Measurements from ENCODE around the gene NOSIP. TPM values are rescaled to one million over a fixed set of nuclear protein-coding genes. Genes with fewer than 3 reads are reported as not detected.
"Not testable (repeated sequence)": the region's sequence is repeated elsewhere in the genome, so short reads cannot be mapped to it uniquely, and the experiment has no call there.

NOSIP gene, protein sequence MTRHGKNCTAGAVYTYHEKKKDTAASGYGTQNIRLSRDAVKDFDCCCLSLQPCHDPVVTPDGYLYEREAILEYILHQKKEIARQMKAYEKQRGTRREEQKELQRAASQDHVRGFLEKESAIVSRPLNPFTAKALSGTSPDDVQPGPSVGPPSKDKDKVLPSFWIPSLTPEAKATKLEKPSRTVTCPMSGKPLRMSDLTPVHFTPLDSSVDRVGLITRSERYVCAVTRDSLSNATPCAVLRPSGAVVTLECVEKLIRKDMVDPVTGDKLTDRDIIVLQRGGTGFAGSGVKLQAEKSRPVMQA
- polyA plus RNA-seq, result 10 to 100 TPM; 61.0 to 95.7 (median 77.8) TPM

DNA sequence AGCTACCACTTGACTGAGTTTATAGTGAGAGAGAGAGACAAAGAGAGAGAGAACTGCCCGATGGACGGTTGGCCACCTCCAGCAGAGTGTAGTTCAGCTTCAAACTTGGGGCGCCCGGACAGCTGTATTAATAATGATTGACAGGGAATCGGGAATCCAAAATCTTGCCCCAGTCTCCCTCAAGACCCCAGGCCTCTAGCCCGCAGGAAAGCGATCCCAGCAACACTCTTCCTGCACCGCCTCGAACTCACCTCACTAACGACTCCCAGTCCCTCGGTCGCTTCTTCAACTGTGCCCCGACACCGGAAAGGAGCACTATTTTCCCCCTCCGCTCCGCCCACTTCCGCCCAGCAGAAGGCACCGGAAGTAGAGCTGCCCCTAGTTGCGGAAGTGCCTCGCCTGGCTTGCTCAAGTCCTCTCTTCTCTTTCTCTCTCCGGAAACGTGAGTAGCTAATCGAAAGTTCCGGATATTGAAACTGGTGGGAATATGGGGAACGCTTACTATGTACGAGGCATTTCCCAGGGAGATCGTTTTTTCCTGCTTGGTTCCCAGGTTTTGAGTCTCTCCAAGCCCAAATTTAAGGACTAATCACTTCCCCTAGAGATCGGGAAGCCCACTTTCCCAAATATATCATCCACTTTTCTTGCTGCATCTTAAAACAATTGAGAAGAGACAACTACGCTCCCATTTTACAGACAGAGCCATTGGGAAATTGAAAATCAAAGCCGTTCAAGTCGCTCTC is at the start of gene NOSIP:
Gene NOSIP, minus strand, starts transcription at position 293 of the 743 bp plus-strand sequence. CDS start 19,865 bp downstream, outside the sequence.
- 2% methylated on average over 31 of the region's 31 CpGs for WGBS, 3 donors

DNA sequence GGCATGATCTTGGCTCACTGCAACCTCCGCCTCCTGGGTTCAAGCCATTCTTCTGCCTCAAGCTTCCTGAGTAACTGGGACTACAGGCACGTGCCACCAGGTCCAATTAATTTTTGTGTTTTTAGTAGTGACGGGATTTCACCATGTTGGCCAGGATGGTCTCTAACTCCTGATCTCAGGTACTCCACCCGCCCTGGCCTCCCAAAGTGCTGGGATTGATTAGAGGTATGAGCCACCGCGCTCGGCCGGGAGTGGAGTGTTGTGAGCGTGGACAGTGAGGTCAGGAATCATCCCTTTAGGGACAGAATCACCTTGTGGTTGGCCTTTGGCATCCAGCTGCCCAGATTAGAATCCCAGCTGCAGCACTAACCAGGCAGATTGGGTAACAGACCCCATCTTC is 49.3 kb upstream of the NOSIP start:
- WGBS, 3 donors, result 88 to 91% (median 88%) methylated on average over 9 of the region's 9 CpGs
- H3K27ac ChIP-seq (ENCODE audit: low read depth, low read length), result no peak overlapping the region

More for the DNA sequence above, at the start of gene NOSIP:
- H3K27ac ChIP-seq (ENCODE audit: low read depth, low read length), result no peak within 1 kb of the TSS

DNA sequence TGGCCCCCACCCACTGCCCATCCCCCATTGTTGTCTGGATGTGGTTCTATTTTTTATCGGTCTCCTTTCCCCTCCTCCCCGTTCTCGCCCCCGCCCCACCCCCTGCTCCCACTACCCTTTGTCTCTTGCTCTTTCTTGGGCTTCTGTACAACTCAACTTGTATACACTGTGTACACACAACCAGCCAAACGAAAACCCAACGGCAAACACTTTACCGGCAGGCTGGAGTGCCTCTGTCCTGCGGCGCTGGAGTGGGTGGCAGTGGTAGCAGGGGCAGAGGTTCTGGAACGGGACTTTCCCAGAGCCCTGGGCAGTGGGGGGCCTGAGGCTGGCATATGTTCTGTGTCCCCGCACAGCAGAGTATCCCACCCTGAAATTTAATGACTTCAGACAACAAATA is 45.9 kb upstream of the NOSIP start:
- no peak overlapping the region for H3K27ac ChIP-seq (ENCODE audit: low read depth, low read length)
- 69 to 90% (median 88%) methylated on average over 11 of the region's 11 CpGs for WGBS, 3 donors

DNA sequence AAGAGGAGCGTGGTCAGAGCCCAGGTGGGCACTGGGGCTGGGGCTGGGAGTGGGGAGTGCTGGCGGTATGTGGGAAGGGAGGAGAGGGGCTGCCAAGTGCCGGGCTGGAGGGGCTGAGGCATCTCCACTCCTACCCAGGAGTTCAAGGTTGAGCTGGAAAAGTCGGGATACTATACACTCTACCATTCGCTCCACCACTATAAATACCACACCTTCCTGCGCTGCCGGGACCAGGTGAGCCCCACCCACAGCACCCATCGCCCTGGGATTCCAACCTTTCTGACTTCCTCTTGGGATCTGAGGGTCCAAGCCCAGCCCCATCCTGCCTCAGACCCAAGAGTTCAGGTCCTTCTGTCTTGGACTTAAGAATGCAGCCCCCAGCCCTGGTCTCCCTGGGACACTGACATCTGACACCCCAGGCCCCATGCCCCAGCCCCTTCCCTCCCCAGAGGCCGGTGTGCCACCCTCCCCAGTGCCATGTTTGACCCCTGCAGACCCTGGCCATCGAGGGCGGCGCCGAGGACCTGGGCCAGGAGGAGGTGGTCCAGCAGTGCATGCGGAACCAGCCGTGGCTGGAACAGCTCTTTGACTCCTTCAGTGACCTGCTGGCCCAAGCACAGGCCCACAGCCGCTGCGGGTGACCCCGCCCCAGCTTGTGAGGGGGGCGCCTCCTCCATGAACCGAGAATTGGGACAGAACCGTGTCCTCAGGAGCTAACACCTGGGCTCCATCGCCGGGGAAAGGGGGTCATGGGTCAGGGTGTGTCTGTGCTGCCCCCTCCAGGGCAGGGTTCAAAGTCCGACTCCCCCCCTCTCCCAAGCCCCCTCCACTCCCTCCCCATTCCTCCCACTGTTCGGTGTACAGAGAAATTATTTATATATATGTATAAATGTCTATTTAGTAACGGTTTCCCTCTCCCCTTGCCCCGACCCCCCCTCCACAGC is 44.9 kb upstream of the NOSIP start:
- WGBS, 3 donors, result 79 to 86% (median 82%) methylated on average over 24 to 27 of the region's 27 CpGs
- no peak overlapping the region for H3K27ac ChIP-seq (ENCODE audit: low read depth, low read length)

DNA sequence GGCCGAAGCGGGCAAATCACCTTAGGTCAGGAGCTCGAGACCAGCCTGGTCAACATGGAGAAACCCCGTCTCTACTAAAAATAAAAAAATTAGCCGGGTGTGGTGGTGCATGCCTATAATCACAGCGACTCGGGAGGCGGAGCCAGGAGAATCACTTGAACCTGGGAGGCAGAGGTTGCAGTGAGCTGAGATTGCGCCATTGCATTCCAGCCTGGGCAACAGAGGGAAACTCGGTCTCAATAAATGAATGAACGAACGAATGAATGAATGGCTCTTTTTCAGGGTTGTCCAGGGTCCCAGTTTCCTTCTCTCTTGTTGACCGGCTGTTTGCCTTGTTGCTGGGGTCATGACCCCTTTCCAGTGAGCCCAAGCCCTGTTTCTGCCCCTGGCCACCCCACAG is 37.5 kb upstream of the NOSIP start:
- not testable (repeated sequence) for H3K27ac ChIP-seq (ENCODE audit: low read depth, low read length)
- WGBS, 3 donors, result 90 to 93% (median 92%) methylated on average over 13 of the region's 13 CpGs

DNA sequence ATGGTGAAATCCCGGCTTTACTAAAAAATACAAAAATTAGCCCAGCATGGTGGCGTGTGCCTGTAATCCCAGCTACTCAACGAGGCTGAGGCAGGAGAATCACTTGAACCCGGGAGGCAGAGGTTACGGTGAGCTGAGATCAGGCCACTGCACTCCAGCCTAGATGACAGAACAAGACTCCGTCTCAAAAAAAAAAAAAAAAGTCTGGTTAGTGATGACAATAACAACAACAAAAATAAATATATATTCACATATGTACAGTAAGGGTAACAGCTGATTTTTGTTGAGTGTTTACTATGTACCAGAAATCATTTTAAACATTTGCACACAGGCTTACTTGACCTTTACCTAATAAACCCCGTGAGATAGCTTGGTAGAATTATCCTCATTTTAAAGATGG is 36.6 kb upstream of the NOSIP start:
- H3K27ac ChIP-seq (ENCODE audit: low read depth, low read length), result no peak overlapping the region
- 91 to 93% (median 92%) methylated on average over 7 of the region's 7 CpGs for WGBS, 3 donors

DNA sequence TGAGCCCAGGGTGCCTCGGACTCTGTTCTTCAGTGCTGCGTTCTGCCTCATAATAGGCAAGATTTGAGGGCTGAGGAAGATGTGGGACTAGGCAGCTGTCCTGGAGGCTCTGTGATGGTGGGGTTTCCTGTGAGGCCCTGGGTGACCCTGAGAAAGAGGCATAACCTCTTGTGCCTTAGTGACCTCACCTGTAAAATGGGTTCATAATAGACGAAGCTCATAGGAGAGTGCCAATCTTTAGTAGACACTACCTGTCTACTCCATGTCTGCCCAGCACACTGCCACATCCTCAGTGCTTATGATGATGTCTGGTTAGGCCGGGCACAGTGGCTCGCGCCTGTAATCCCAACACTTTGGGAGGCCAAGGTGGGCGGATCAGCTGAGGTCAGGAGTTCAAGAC is 36.2 kb upstream of the NOSIP start:
- 98 to 99% (median 98%) methylated on average over 7 of the region's 7 CpGs for WGBS, 3 donors
- no peak overlapping the region for H3K27ac ChIP-seq (ENCODE audit: low read depth, low read length)

DNA sequence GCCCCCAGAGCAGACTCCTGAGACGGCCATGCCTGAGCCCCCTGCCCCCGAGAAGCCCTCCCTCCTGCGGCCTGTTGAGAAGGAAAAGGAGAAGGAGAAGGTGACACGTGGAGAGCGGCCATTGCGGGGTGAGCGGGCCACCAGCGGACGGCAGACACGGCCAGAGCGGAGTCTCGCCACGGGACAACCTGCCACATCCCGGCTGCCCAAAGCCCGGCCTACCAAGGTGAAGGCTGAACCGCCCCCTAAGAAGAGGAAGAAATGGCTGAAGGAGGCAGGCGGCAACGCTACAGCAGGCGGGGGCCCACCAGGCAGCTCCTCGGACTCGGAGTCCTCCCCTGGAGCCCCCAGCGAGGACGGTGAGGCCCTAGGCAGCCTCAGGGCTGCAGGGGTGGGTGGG is 35.5 kb upstream of the NOSIP start:
- WGBS, 3 donors, result 96 to 98% (median 96%) methylated on average over 22 to 23 of the region's 23 CpGs
- no peak overlapping the region for H3K27ac ChIP-seq (ENCODE audit: low read depth, low read length)

DNA sequence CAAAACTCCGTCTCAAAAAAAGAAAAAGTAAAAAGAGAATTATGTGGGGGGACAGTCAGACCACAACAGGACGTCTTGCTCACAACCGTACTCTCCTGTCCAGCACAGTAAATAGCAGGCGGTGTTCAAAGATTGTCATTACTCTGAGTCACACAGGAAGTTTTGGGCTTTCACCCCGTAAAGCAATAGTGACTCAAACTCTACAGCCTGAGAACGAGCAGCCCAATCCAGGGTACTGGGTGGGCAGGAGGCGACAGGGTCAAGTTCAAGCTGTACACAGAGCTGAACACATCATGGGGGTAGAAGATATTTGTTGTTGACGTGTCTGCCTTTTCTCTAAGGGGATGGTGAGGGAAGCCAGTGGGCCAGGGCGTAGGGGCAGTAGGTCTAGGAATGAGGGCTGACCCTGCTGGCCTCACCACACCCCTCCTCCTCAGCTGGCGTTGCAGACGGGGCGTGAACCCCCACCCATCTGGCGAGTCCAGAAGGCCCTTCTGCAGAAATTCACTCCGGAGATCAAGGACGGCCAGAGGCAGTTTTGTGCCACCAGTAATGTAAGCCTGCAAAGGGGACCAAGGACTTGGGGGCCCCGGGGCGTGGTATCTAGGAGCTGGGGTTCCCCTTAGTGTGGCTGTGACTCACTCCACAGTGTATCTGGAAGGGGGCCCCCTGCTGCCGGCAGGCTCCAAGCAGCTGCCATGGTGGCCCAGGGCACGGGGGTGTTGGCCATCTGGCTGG is 33.9 kb upstream of the NOSIP start:
- H3K27ac ChIP-seq (ENCODE audit: low read depth, low read length), result no peak overlapping the region
- 72 to 87% (median 72%) methylated on average over 19 of the region's 19 CpGs for WGBS, 3 donors

DNA sequence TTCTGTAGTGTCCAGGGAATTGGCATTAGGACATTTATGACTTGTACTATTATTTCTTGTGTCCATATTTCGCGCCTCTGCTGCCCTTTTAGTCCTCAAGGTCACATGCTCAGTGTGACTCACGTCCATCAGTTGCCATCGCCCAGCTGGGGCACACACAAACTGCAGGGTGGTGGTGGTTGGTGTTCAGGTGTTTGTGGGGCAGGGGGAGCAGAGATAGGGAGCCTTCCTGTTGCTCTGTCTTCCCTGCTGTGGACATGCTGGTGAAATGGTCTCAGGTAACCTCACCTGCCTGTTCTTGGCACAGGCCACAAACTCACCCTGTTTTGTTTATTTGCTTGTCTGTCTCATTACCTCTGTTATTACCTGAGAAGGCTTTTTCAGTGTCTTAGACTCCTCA is 33.0 kb upstream of the NOSIP start:
- 36 to 79% (median 75%) methylated on average over 4 of the region's 4 CpGs for WGBS, 3 donors
- H3K27ac ChIP-seq (ENCODE audit: low read depth, low read length), result no peak overlapping the region

DNA sequence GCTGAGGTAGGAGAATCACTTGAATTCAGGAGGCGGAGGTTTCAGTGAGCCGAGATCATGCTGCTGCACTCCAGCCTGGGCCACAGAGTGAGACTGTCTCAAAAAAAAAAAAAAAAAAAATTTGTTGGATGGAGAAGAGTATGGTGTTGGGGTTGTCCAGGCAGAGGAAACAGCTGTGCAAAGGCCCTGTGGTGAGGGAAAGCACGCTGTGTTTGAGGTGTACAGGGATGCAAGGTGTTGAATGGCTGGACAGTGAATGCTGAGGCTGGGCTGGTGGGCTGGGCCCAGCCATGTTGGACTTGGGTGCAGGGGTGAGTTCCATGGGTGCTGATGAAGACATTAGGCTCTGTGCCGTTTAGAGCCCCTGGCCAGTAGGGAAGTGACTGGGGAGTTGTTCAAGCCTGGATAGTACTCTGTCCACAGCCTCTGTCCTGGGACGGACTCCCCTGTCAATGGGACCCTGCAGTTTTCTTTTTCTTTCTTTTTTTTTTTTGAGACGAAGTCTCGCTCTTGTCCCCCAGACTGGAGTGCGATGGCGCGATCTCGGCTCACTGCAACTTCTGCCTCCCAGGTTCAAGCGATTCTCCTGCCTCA is 29.2 kb upstream of the NOSIP start:
- 95% methylated on average over 7 to 12 of the region's 12 CpGs for WGBS, 3 donors

DNA sequence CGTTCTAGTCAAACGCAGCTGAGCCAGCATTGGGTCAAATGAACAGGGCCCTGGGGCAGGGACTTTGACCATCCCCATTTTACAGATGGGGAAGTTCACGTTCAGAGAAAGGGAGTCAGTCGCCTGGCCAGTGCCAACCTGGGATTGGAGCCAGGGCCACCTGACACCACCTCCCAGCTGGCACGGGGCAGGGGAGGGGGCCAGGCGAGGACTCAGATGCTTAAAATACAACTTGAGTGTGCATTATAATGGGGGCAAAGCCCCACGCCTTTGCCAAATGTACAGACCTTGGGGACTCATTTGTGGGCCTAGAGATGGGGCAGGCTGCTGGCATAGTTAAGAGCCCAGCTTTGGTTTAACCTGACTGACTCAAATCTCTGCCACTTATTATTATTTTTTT is 25.2 kb upstream of the NOSIP start:
- 64 to 87% (median 83%) methylated on average over 7 of the region's 7 CpGs for WGBS, 3 donors
- H3K27ac ChIP-seq (ENCODE audit: low read depth, low read length), result no peak overlapping the region

More for the DNA sequence above, 29.2 kb upstream of the NOSIP start:
- no peak overlapping the region for H3K27ac ChIP-seq (ENCODE audit: low read depth, low read length)

DNA sequence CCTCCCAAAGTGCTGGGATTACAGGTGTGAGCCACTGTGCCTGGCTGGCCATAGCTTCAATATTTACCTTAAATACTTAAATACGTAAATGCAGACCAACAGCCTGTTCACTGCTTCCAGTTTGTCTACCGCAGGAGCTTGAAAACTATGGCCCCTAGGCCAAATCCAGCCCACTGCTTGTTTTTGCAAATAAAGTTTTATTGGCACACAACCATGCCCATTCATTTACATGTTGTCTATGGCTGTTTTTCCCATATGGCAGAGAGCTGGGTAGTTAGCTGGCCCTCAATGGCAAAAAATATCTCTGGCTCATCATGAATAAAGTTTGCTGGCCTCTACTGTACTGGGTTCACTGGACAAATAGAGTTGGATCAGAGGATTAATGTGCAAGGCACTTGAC is 22.4 kb upstream of the NOSIP start:
- no peak overlapping the region for H3K27ac ChIP-seq (ENCODE audit: low read depth, low read length)
- 94 to 100% (median 97%) methylated on average over 2 of the region's 2 CpGs for WGBS, 3 donors

DNA sequence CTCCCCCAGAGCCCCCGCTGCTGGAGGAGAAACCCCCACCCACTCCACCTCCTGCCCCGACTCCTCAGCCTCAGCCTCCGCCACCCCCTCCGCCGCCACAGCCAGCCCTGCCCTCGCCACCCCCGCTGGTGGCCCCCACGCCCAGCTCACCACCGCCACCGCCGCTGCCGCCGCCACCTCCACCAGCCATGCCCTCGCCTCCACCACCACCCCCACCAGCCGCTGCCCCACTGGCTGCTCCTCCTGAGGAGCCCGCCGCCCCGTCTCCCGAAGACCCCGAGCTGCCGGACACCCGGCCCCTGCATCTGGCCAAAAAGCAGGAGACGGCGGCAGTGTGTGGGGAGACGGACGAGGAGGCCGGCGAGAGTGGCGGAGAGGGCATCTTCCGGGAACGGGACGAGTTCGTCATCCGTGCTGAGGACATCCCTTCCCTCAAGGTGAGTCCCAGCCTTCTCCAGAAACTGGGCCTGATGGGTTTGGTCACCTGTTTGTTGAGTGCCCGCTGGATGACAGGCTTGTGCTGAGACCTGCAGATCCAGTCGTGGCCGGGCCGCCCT is 21.2 kb upstream of the NOSIP start:
- 92 to 97% (median 95%) methylated on average over 30 to 38 of the region's 38 CpGs for WGBS, 3 donors
- no peak overlapping the region for H3K27ac ChIP-seq (ENCODE audit: low read depth, low read length)

DNA sequence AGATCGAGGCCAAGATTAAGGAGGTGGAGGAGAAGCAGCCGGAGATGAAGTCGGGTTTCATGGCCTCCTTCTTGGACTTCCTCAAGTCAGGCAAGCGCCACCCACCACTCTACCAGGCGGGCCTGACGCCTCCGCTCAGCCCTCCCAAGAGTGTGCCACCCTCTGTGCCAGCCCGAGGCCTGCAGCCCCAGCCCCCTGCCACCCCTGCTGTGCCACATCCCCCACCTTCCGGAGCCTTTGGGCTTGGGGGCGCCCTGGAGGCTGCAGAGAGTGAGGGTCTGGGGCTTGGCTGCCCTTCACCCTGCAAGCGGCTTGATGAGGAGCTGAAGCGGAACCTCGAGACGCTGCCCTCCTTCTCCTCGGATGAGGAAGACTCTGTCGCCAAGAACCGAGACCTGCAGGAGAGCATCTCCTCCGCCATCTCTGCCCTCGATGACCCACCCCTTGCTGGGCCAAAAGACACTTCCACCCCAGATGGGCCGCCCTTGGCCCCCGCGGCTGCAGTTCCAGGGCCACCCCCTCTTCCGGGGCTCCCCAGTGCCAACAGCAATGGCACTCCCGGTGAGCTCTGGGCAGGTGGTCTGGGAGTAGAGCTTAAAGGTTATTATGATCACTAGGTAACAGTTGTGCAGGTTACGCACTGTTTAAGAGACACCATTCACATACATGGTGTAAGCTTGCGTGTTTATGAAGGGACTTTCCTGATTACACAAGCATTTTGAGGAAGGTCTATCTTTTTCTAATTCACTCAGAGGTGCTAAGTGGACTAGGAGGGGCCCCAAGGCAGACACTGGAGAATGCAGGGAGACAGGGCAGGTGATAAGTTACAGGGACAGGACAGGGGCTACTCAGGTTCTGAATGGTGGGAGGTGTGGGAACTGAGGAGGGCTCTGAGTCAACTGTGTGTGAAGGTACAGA is 19.3 kb upstream of the NOSIP start:
- WGBS, 3 donors, result 91 to 94% (median 93%) methylated on average over 26 of the region's 26 CpGs

DNA sequence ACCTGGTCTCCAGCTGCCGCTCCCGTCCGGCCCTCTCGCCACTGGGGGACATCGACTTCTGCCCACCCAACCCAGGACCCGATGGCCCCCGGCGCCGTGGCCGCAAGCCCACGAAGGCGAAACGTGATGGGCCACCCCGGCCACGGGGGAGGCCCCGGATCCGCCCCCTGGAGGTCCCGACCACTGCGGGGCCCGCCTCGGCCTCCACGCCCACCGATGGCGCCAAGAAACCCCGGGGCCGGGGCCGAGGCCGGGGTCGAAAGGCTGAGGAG is 17.3 kb upstream of the NOSIP start:
- no peak overlapping the region for H3K27ac ChIP-seq (ENCODE audit: low read depth, low read length)
- 93 to 97% (median 96%) methylated on average over 25 to 29 of the region's 29 CpGs for WGBS, 3 donors

More for the DNA sequence above, 19.3 kb upstream of the NOSIP start:
- no peak overlapping the region for H3K27ac ChIP-seq (ENCODE audit: low read depth, low read length)
